ENCODE measurements around the gene SLC7A5. TPM values are rescaled to one million over a fixed set of nuclear protein-coding genes. Genes with fewer than 3 reads are reported as not detected.
"Not testable (repeated sequence)": the region's sequence is repeated elsewhere in the genome, so short reads cannot be mapped to it uniquely, and the experiment has no call there.

SLC7A5 gene
- total RNA-seq, 1 experiment from 2014 or later = 24.5 TPM

GRCh38 chr16:87834005-87834667, 35.2 kb downstream of the SLC7A5 start:
- no peak for DNase-seq (ENCODE audit: low read depth)

GRCh38 chr16:87833548-87833947, 35.8 kb downstream of the SLC7A5 start:
- DNase-seq (ENCODE audit: low read depth) = no peak

- no peak for DNase-seq (ENCODE audit: low read depth)
Observed at GRCh38 chr16:87832741-87833502, 36.4 kb downstream of the SLC7A5 start.

- no peak for DNase-seq (ENCODE audit: low read depth)
Observed at GRCh38 chr16:87832137-87832527, 37.2 kb downstream of the SLC7A5 start.

- DNase-seq (ENCODE audit: low read depth) = no peak
Observed at GRCh38 chr16:87831421-87832136, 37.7 kb downstream of the SLC7A5 start.

- no peak for DNase-seq (ENCODE audit: low read depth)
Observed at GRCh38 chr16:87830673-87831420, 38.5 kb downstream of the SLC7A5 start.

GRCh38 chr16:87829988-87830672, 39.2 kb downstream of the SLC7A5 start:
- DNase-seq (ENCODE audit: low read depth) = no peak

GRCh38 chr16:87829622-87829980, 39.7 kb downstream of the SLC7A5 start:
- no peak for DNase-seq (ENCODE audit: low read depth)

GRCh38 chr16:87828907-87829621, 40.2 kb downstream of the SLC7A5 start:
- no peak for DNase-seq (ENCODE audit: low read depth)

GRCh38 chr16:87828071-87828906, 41.0 kb downstream of the SLC7A5 start:
- no peak for DNase-seq (ENCODE audit: low read depth)

- DNase-seq (ENCODE audit: low read depth) = not testable (repeated sequence)
Observed at GRCh38 chr16:87827588-87827915, 41.8 kb downstream of the SLC7A5 start.

- no peak for DNase-seq (ENCODE audit: low read depth)
Observed at GRCh38 chr16:87826798-87827587, 42.3 kb downstream of the SLC7A5 start.

- not testable (repeated sequence) for DNase-seq (ENCODE audit: low read depth)
Observed at GRCh38 chr16:87826407-87826797, 42.9 kb downstream of the SLC7A5 start.

GRCh38 chr16:87825842-87826120, 43.5 kb downstream of the SLC7A5 start:
- DNase-seq (ENCODE audit: low read depth) = not testable (repeated sequence)

- no peak for DNase-seq (ENCODE audit: low read depth)
Observed at GRCh38 chr16:87824991-87825841, 44.1 kb downstream of the SLC7A5 start.

- DNase-seq (ENCODE audit: low read depth) = no peak
Observed at GRCh38 chr16:87824016-87824990, 45.0 kb downstream of the SLC7A5 start.
